NT2/D1 (cell line): ENCODE data around the gene AKAP13.

ENCODE experiments used
- DNase-seq: peaks from one replicate; pipeline ENCODE4 v3.0.0-alpha.2; 2011; ENCODE audit warnings: low read depth, low spot score
- H3K27me3 ChIP-seq: 2 replicates; pipeline ENCODE4 v1.6.0; 2011; ENCODE audit warnings: mild to moderate bottlenecking; ENCODE audit not compliant: insufficient read length, insufficient read depth
- H3K36me3 ChIP-seq: 2 replicates; pipeline ENCODE4 v1.6.1; 2011; ENCODE audit warnings: mild to moderate bottlenecking, low read length, mixed read lengths; ENCODE audit not compliant: insufficient read depth, insufficient read length
- H3K4me1 ChIP-seq: 2 replicates; pipeline ENCODE4 v1.5.1; 2011; ENCODE audit not compliant: insufficient read depth, insufficient read length
- H3K4me3 ChIP-seq: 2 replicates; pipeline ENCODE4 v1.5.1; 2011; ENCODE audit warnings: low read depth; ENCODE audit not compliant: insufficient read length
- H3K9ac ChIP-seq: 2 replicates; pipeline ENCODE4 v1.6.0; 2011; ENCODE audit warnings: low read depth; ENCODE audit not compliant: insufficient read length
- H3K9me3 ChIP-seq: 2 replicates; pipeline ENCODE4 v1.5.1; 2011; ENCODE audit warnings: mild to moderate bottlenecking, low read length; ENCODE audit not compliant: insufficient read depth
- SUZ12 ChIP-seq: IDR thresholded peaks from 2 replicates; pipeline ENCODE4 v1.6.1; 2011; ENCODE audit not compliant: insufficient read length, insufficient read depth; ENCODE audit errors: extremely low read depth
- YY1 ChIP-seq: IDR thresholded peaks from 2 replicates; pipeline ENCODE4 v1.6.1; 2011; ENCODE audit not compliant: insufficient read length, insufficient read depth
- ZNF274 ChIP-seq: IDR thresholded peaks from 2 replicates; pipeline ENCODE4 v1.6.1; 2011; ENCODE audit warnings: mild to moderate bottlenecking, low read depth, low read length

Gene AKAP13

DNA sequence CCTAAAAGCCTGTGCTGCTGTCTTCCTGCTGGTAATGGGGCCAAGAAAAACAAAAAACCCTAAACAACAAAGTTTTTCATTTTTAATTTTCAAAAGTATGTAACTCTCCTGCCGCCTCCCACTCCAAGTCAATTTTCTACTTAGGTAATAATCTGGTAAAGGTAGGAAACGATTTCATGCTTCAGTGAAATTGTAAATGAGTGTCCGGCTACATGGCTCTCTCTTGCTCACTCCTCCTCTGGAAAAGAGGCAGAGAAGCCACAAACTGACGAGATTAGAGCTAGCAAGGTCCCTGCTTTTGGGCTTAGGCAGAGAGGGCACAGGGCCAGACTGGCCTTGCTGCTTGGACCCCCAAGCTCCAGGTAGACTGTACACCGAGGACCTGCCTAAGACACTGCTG, 390.9 kb downstream of the AKAP13 start:
- H3K9ac ChIP-seq: no peak overlapping the region
- no peaks in the 10 kb centered on the region for H3K27me3 ChIP-seq
- H3K36me3 ChIP-seq: peaks cover 26% of the 10 kb centered on the region
- TF ChIP-seq ZNF274: no peak
- H3K4me3 ChIP-seq: no peak overlapping the region
- no peaks in the 10 kb centered on the region for H3K9me3 ChIP-seq
- no peak for DNase-seq
- peaks cover 9% of the 10 kb centered on the region for H3K4me1 ChIP-seq

- H3K4me3 ChIP-seq: no peak overlapping the region
- H3K27me3 ChIP-seq: no peaks in the 10 kb centered on the region
- no peak for TF ChIP-seq SUZ12
- TF ChIP-seq ZNF274: no peak
- no peak for TF ChIP-seq YY1
- peaks cover 6% of the 10 kb centered on the region for H3K4me1 ChIP-seq
- peaks cover 26% of the 10 kb centered on the region for H3K36me3 ChIP-seq
- H3K9me3 ChIP-seq: no peaks in the 10 kb centered on the region
- H3K9ac ChIP-seq: no peak overlapping the region
- DNase-seq: no peak
Observed at GRCh38 chr15:85771781-85772445, 391.5 kb downstream of the AKAP13 start.

GRCh38 chr15:85772668-85773067, 392.3 kb downstream of the AKAP13 start:
- no peak for DNase-seq
- TF ChIP-seq YY1 (no peak), ZNF274 (no peak), SUZ12 (no peak)
- Histone ChIP-seq H3K27me3 (no peaks in the 10 kb centered on the region), H3K4me1 (peaks cover 6% of the 10 kb centered on the region), H3K9ac (no peak overlapping the region), H3K9me3 (no peaks in the 10 kb centered on the region), H3K36me3 (peaks cover 24% of the 10 kb centered on the region), H3K4me3 (no peak overlapping the region)

- peaks cover 19% of the 10 kb centered on the region for H3K36me3 ChIP-seq
- H3K4me3 ChIP-seq: no peak overlapping the region
- peaks cover 6% of the 10 kb centered on the region for H3K4me1 ChIP-seq
- no peak overlapping the region for H3K9ac ChIP-seq
- TF ChIP-seq SUZ12 (no peak), ZNF274 (no peak), YY1 (no peak)
- H3K27me3 ChIP-seq: no peaks in the 10 kb centered on the region
- DNase-seq: no peak
- no peaks in the 10 kb centered on the region for H3K9me3 ChIP-seq
Observed at GRCh38 chr15:85773249-85773648, 392.8 kb downstream of the AKAP13 start.

- Histone ChIP-seq H3K36me3 (peaks cover 11% of the 10 kb centered on the region), H3K9ac (no peak overlapping the region), H3K4me1 (peaks cover 6% of the 10 kb centered on the region), H3K27me3 (no peaks in the 10 kb centered on the region), H3K4me3 (no peak overlapping the region), H3K9me3 (no peaks in the 10 kb centered on the region)
- DNase-seq: no peak
- TF ChIP-seq YY1 (no peak), ZNF274 (no peak), SUZ12 (no peak)
Observed at GRCh38 chr15:85773970-85774369, 393.6 kb downstream of the AKAP13 start.

DNA sequence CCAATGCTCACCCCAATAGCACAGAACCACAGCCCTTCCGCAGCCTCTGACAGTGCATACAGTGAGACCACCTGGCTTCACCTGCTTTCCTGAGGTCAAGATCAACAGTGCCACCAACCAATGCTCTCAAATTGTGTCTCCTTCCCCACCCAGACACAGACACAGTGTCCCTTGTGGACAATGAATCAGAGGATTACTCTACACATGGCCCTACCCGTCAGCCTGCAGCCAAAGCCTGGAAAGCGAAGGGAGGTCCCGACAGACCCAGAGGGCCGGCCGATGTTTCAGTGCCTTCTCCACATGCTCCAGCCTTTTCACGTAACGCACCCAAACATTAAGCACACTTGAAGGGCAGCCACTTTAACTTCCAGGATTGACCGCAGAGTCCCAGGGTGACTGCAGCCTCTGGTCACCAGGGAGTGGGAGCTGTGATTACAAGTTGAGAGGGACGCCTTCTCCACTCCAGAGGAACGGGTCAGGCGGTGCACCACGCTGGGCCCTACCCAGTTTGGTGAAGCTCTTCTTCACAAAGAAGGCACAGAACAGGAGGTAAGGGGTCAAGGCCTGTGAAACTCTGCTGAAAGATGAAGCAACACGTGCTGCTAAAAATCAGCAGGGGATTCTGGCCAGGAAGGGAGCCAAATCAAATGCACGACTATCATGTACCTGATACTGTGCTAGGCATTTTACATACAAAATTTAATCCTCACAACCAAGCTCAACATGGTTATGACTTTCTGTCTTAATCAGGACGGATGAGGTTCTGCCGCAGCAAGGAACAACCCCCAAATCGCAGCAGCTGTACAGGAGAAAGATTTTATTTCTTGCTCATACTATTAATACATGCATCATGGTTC, 397.1 kb downstream of the AKAP13 start:
- Histone ChIP-seq H3K9me3 (no peaks in the 10 kb centered on the region), H3K4me1 (peaks cover 6% of the 10 kb centered on the region), H3K9ac (no peak overlapping the region), H3K4me3 (no peak overlapping the region), H3K36me3 (peaks cover 3% of the 10 kb centered on the region), H3K27me3 (no peaks in the 10 kb centered on the region)
- DNase-seq: no peak
- TF ChIP-seq SUZ12: no peak
- no peak for TF ChIP-seq ZNF274
- TF ChIP-seq YY1: no peak

- Histone ChIP-seq H3K4me1 (peaks cover 6% of the 10 kb centered on the region), H3K9me3 (no peaks in the 10 kb centered on the region), H3K9ac (no peak overlapping the region), H3K4me3 (no peak overlapping the region), H3K36me3 (peaks cover 6% of the 10 kb centered on the region), H3K27me3 (no peaks in the 10 kb centered on the region)
- DNase-seq: no peak
- TF ChIP-seq YY1: no peak
- no peak for TF ChIP-seq ZNF274
- no peak for TF ChIP-seq SUZ12
Observed at GRCh38 chr15:85778107-85778776, 397.8 kb downstream of the AKAP13 start.
